ENCODE data around the gene ZDHHC14. TPM values are rescaled to one million over a fixed set of nuclear protein-coding genes. Genes with fewer than 3 reads are reported as not detected.
A peak's percentile ranks its signal among the peaks of the same experiment; 100 is the strongest.

ZDHHC14 gene
- total RNA-seq, 1 experiment from 2014 or later: 17.3 TPM

- no peak for TF ChIP-seq CTCF (IDR thresholded peaks at IDR 0.05; ENCODE audit: unreplicated experiment)
- peak; percentile 34 for DNase-seq
- no TSS peak for BruUV-seq (replicated peaks)
- peaks cover 30% of the 10 kb centered on the region for H3K4me1 Mint-ChIP-seq (ENCODE audit: low read depth, unreplicated experiment)
- H3K27me3 Mint-ChIP-seq (ENCODE audit: unreplicated experiment): no peaks in the 10 kb centered on the region
- H3K9me3 Mint-ChIP-seq (ENCODE audit: low read depth, unreplicated experiment): no peaks in the 10 kb centered on the region
- intact Hi-C loops (cut with micrococcal nuclease; ENCODE audit: unreplicated experiment): loop anchor here (5.0 kb wide), 1 partner anchor 236 kb away; no protein-coding TSS in a partner anchor
- no peaks in the 10 kb centered on the region for H3K36me3 Mint-ChIP-seq (ENCODE audit: insufficient read depth, unreplicated experiment)
- H3K27ac Mint-ChIP-seq (ENCODE audit: unreplicated experiment): peak overlapping the region; percentile 73
- CTCF ChIA-PET: interaction anchor here (1.1 kb wide), 1 partner anchor 155 kb away, joined by 3 read pairs; no protein-coding TSS in a partner anchor
- no peak overlapping the region for H3K4me3 Mint-ChIP-seq (ENCODE audit: low read depth, unreplicated experiment)
Measured at GRCh38 chr6:157551041-157551832, 170.2 kb downstream of the ZDHHC14 start.

- Mint-ChIP-seq H3K27me3 (ENCODE audit: unreplicated experiment) (no peaks in the 10 kb centered on the region), H3K27ac (ENCODE audit: unreplicated experiment) (peak overlapping the region; percentile 56), H3K36me3 (ENCODE audit: insufficient read depth, unreplicated experiment) (no peaks in the 10 kb centered on the region), H3K4me1 (ENCODE audit: low read depth, unreplicated experiment) (peaks cover 30% of the 10 kb centered on the region), H3K9me3 (ENCODE audit: low read depth, unreplicated experiment) (no peaks in the 10 kb centered on the region), H3K4me3 (ENCODE audit: low read depth, unreplicated experiment) (no peak overlapping the region)
- BruUV-seq (replicated peaks): no TSS peak
- CTCF ChIA-PET: no interaction called here
- intact Hi-C loops (cut with micrococcal nuclease; ENCODE audit: unreplicated experiment): loop anchor here (5.0 kb wide), 1 partner anchor 235 kb away; no protein-coding TSS in a partner anchor
- DNase-seq: no peak
- TF ChIP-seq CTCF (IDR thresholded peaks at IDR 0.05; ENCODE audit: unreplicated experiment): no peak
Measured at GRCh38 chr6:157552081-157552747, 171.2 kb downstream of the ZDHHC14 start.

GRCh38 chr6:157552820-157553485, 172.0 kb downstream of the ZDHHC14 start:
- no peak for TF ChIP-seq CTCF (IDR thresholded peaks at IDR 0.05; ENCODE audit: unreplicated experiment)
- H3K27ac Mint-ChIP-seq (ENCODE audit: unreplicated experiment): no peak overlapping the region
- H3K36me3 Mint-ChIP-seq (ENCODE audit: insufficient read depth, unreplicated experiment): no peaks in the 10 kb centered on the region
- no peak for DNase-seq
- peaks cover 30% of the 10 kb centered on the region for H3K4me1 Mint-ChIP-seq (ENCODE audit: low read depth, unreplicated experiment)
- H3K9me3 Mint-ChIP-seq (ENCODE audit: low read depth, unreplicated experiment): no peaks in the 10 kb centered on the region
- CTCF ChIA-PET: no interaction called here
- intact Hi-C loops (cut with micrococcal nuclease; ENCODE audit: unreplicated experiment): loop anchor here (5.0 kb wide), 1 partner anchor 234 kb away; no protein-coding TSS in a partner anchor
- H3K27me3 Mint-ChIP-seq (ENCODE audit: unreplicated experiment): no peaks in the 10 kb centered on the region
- no TSS peak for BruUV-seq (replicated peaks)
- no peak overlapping the region for H3K4me3 Mint-ChIP-seq (ENCODE audit: low read depth, unreplicated experiment)

- TF ChIP-seq CTCF (IDR thresholded peaks at IDR 0.05; ENCODE audit: unreplicated experiment): no peak
- DNase-seq: no peak
- intact Hi-C loops (cut with micrococcal nuclease; ENCODE audit: unreplicated experiment): loop anchor here (5.0 kb wide), 1 partner anchor 233 kb away; no protein-coding TSS in a partner anchor
- no peaks in the 10 kb centered on the region for H3K9me3 Mint-ChIP-seq (ENCODE audit: low read depth, unreplicated experiment)
- H3K27me3 Mint-ChIP-seq (ENCODE audit: unreplicated experiment): no peaks in the 10 kb centered on the region
- no peak overlapping the region for H3K27ac Mint-ChIP-seq (ENCODE audit: unreplicated experiment)
- CTCF ChIA-PET: no interaction called here
- peaks cover 30% of the 10 kb centered on the region for H3K4me1 Mint-ChIP-seq (ENCODE audit: low read depth, unreplicated experiment)
- BruUV-seq (replicated peaks): no TSS peak
- no peak overlapping the region for H3K4me3 Mint-ChIP-seq (ENCODE audit: low read depth, unreplicated experiment)
- no peaks in the 10 kb centered on the region for H3K36me3 Mint-ChIP-seq (ENCODE audit: insufficient read depth, unreplicated experiment)
Measured at GRCh38 chr6:157554747-157555146, 173.8 kb downstream of the ZDHHC14 start.

All from Calu3 (cell line).